Activated naive CD8-positive, alpha-beta T cell treated with anti-CD3 and anti-CD28 coated beads, Interleukin-2, amount 50 U/mL, for 24 hours (primary cell): ENCODE data around the gene BICRA.
A peak's percentile ranks its signal among the peaks of the same experiment; 100 is the strongest.
"Not testable (repeated sequence)": the region's sequence is repeated elsewhere in the genome, so short reads cannot be mapped to it uniquely, and the experiment has no call there.

Source experiments
- ATAC-seq: fragments of 150-1000 bp; cut with Tn5 transposase; one replicate; pipeline ENCODE4 v1.10.0; 2021
- DNase-seq: peaks from one replicate; pipeline ENCODE4 v3.0.0; 2021
- H3K27ac Mint-ChIP-seq: one replicate; pipeline ENCODE4 v1.8.0; 2021; ENCODE audit warnings: mild to moderate bottlenecking, mixed read lengths
- H3K27me3 Mint-ChIP-seq: one replicate; pipeline ENCODE4 v1.8.0; 2021; ENCODE audit warnings: mixed read lengths
- H3K36me3 Mint-ChIP-seq: one replicate; pipeline ENCODE4 v1.8.0; 2021; ENCODE audit warnings: low read depth, mixed read lengths
- H3K4me1 Mint-ChIP-seq: one replicate; pipeline ENCODE4 v1.8.0; 2021; ENCODE audit warnings: mixed read lengths
- H3K4me3 Mint-ChIP-seq: one replicate; pipeline ENCODE4 v1.8.0; 2021; ENCODE audit warnings: mild to moderate bottlenecking, moderate library complexity, mixed read lengths
- H3K9me3 Mint-ChIP-seq: one replicate; pipeline ENCODE4 v1.8.0; 2021; ENCODE audit warnings: mixed read lengths

The BICRA gene

GRCh38 chr19:47593860-47594259 lies 15.1 kb upstream of the BICRA start:
- Mint-ChIP-seq H3K36me3 (no peaks in the 10 kb centered on the region), H3K4me1 (peaks cover 8% of the 10 kb centered on the region), H3K9me3 (no peaks in the 10 kb centered on the region), H3K27me3 (peaks cover 1% of the 10 kb centered on the region), H3K4me3 (no peak overlapping the region), H3K27ac (no peak overlapping the region)
- DNase-seq (no peak), ATAC-seq (no peak)

GRCh38 chr19:47595944-47596343 lies 13.0 kb upstream of the BICRA start:
- H3K27ac Mint-ChIP-seq = peak overlapping the region; percentile 39
- H3K36me3 Mint-ChIP-seq = no peaks in the 10 kb centered on the region
- H3K4me1 Mint-ChIP-seq = peaks cover 18% of the 10 kb centered on the region
- H3K27me3 Mint-ChIP-seq = no peaks in the 10 kb centered on the region
- no peak for ATAC-seq
- H3K9me3 Mint-ChIP-seq = no peaks in the 10 kb centered on the region
- no peak overlapping the region for H3K4me3 Mint-ChIP-seq
- DNase-seq = no peak

DNA sequence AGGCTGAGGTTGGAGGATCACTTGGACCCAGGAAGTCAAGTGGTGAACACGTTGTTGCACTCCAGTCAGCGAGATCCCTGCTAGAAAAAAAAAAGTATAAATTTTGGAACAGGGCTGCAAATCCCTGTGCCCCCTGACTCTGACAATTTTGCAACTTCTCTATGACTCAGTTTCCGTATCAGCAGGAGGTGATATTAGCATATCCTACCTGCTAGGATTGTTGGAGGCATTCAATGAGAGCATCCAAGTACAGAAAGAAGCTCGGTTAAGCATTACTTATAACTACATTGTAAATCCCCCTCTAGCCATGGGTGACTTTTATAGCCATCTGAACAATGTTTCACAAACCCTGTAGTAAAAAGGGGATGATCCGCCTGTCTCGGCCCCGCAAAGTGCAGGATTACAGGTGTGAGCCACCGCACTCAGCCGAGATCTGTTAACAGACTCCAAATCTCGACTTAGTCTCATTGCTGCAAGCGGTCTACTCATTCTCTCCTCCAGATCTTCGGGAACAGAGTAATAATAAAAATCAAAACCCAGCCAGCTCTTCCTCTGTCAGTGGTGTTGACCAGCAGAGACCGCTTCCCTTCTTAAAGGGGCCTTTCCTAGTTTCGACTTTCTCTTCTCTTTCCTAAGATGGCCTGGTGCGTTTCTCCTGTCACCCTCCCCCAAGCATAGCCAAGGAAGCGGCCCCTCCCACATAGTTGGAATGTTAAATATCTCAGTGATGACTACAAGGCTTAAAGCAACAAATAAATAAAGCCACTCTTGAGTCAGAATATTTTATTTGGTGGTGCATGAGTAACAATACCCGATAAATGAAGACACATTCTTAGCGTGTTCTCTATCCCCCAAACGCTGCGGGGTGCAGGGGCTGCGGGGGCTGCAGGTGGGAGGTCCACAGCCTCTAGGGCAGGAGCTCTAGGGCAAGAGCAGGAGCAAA lies 10.3 kb upstream of the BICRA start:
- H3K4me3 Mint-ChIP-seq = peak overlapping the region; percentile 22
- no peak overlapping the region for H3K27ac Mint-ChIP-seq
- DNase-seq = no peak
- no peak for ATAC-seq
- H3K27me3 Mint-ChIP-seq = no peaks in the 10 kb centered on the region
- H3K4me1 Mint-ChIP-seq = peaks cover 22% of the 10 kb centered on the region
- no peaks in the 10 kb centered on the region for H3K9me3 Mint-ChIP-seq
- H3K36me3 Mint-ChIP-seq = no peaks in the 10 kb centered on the region

DNA sequence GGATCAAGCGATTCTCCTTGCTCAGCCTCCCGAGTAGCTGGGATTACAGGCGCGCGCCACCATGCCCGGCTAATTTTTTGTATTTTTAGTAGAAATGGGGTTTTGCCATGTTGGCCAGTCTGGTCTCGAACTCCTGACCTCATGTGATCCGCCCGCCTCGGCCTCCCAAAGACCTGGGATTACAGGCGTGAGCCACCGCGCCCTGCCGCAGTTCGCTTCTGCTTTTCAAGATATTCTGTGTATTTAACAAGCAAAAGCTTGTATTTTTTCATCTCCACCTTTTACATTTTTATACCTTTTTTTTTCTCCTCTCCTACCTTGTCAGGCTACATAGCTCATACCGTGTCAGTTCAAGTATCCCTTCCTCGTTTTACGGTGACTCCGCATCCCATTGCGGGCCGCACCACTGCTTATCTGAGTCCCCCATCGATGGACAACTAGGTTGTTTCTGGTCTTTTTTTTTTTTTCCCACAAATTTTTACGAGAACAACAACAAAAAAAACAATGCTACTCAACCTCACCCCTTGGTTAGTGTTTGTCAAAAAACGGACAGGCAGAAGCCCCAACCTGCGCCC lies 9.2 kb upstream of the BICRA start:
- not testable (repeated sequence) for H3K36me3 Mint-ChIP-seq, H3K27me3 Mint-ChIP-seq, ATAC-seq, H3K9me3 Mint-ChIP-seq, DNase-seq
- Mint-ChIP-seq H3K4me1 (peaks cover 30% of the 10 kb centered on the region), H3K4me3 (peak overlapping the region; percentile 80), H3K27ac (peak overlapping the region; percentile 53)

GRCh38 chr19:47600246-47601179 lies 8.4 kb upstream of the BICRA start:
- DNase-seq (peak; percentile 99), ATAC-seq (peak; percentile 95)
- no peaks in the 10 kb centered on the region for H3K9me3 Mint-ChIP-seq
- peak overlapping the region; percentile 80 for H3K4me3 Mint-ChIP-seq
- no peaks in the 10 kb centered on the region for H3K36me3 Mint-ChIP-seq
- H3K27ac Mint-ChIP-seq = peak overlapping the region; percentile 80
- H3K4me1 Mint-ChIP-seq = peaks cover 30% of the 10 kb centered on the region
- H3K27me3 Mint-ChIP-seq = no peaks in the 10 kb centered on the region

DNA sequence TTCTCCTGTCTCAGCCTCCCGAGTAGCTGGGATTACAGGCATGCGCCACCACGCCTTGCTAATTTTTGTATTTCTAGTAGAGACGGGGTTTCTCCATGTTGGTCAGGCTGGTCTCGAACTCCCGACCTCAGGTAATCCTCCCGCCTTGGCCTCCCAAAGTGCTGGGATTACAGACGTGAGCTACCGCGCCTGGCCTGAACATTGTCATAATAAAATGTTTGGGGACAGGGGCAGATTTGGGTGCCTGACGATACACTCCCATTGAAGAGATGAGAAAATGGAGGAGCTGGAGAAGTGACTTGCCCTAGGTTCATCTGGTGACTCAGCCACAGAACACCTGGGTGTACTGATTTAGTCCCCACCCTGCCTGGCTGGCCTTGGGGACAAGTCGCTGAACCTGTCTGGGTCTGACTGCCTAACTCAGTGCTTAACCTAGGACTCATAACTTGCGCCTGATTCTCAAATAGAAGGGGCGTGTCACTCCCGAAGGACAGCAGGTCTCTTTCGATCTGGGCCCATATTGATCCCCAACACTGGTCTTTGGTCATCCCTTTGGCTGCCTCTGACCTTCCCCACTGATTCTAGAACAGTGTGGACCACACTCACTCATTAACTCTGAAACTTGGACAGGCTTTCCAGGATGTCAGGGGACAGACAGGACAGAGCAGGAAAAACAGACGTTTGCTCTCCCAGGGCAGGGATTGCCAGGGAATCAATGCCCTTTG lies 7.6 kb upstream of the BICRA start:
- Mint-ChIP-seq H3K27me3 (no peaks in the 10 kb centered on the region), H3K9me3 (no peaks in the 10 kb centered on the region), H3K4me3 (peak overlapping the region; percentile 80), H3K4me1 (peaks cover 25% of the 10 kb centered on the region), H3K27ac (peak overlapping the region; percentile 80), H3K36me3 (no peaks in the 10 kb centered on the region)
- no peak for DNase-seq
- no peak for ATAC-seq

- H3K27ac Mint-ChIP-seq = no peak overlapping the region
- no peaks in the 10 kb centered on the region for H3K9me3 Mint-ChIP-seq
These were observed 5.0 kb upstream of the BICRA start for GRCh38 chr19:47603706-47604565.

GRCh38 chr19:47607564-47608073 lies 1.3 kb upstream of the BICRA start:
- no peaks in the 10 kb centered on the region for H3K9me3 Mint-ChIP-seq
- DNase-seq (no peak), ATAC-seq (no peak)
- H3K4me1 Mint-ChIP-seq = peaks cover 29% of the 10 kb centered on the region
- no peaks in the 10 kb centered on the region for H3K27me3 Mint-ChIP-seq
- peak overlapping the region; percentile 81 for H3K4me3 Mint-ChIP-seq
- H3K36me3 Mint-ChIP-seq = no peaks in the 10 kb centered on the region
- H3K27ac Mint-ChIP-seq = peak overlapping the region; percentile 68

More at GRCh38 chr19:47603706-47604565, 5.0 kb upstream of the BICRA start:
- Mint-ChIP-seq H3K27me3 (no peaks in the 10 kb centered on the region), H3K4me1 (peaks cover 27% of the 10 kb centered on the region), H3K4me3 (no peak overlapping the region), H3K36me3 (no peaks in the 10 kb centered on the region)
- no peak for DNase-seq
- no peak for ATAC-seq

DNA sequence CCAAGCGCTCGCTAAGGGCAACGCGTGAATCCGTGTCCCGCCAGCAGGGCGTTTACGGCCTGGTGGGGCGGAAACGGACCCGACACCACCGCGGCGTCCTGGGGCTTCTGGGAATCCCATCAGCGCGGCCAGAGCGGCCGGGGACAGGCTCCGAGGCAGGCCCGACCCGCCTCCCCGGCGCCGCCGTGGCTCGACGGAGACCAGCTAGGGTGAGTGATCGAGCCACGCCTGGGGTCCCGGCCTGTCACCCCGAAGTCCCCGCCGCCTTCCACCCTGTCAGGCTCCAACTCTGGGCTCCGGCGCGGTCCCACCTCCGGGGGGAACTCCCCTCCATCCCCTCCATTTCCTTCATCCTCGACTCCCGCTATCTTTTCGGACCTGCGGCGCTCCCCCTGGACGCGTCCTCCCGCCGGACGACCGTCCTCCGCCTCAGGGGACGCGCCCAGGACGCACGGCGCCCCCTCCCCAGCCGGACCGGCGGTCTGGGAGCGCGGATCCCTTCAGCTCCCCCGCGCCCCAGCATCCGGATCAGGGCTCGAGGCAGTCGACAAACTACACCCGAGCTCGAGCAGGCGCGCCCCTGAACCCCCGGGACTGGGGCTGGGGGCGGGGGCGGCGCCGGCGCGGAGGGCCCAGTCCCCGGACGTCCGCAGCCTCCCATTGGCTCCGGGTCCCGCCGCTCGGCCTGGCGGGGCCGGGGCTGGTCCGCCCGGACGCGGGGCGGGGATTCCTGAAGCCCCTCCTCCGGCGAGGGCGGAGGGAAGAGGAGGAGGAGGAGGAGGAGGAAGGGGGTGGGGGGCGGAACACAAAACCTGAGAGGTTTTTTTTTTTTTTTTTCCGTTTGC lies 638 bp upstream of the BICRA start:
- H3K36me3 Mint-ChIP-seq = no peaks in the 10 kb centered on the region
- H3K9me3 Mint-ChIP-seq = no peaks in the 10 kb centered on the region
- peak; percentile 97 for DNase-seq
- peaks cover 29% of the 10 kb centered on the region for H3K4me1 Mint-ChIP-seq
- peak; percentile 89 for ATAC-seq
- H3K27ac Mint-ChIP-seq = peak overlapping the region; percentile 68
- no peaks in the 10 kb centered on the region for H3K27me3 Mint-ChIP-seq
- H3K4me3 Mint-ChIP-seq = peak overlapping the region; percentile 81

- DNase-seq (peak; percentile 55), ATAC-seq (no peak)
- peaks cover 21% of the 10 kb centered on the region for H3K4me1 Mint-ChIP-seq
- H3K9me3 Mint-ChIP-seq = no peaks in the 10 kb centered on the region
- peaks cover under 1% of the 10 kb centered on the region for H3K36me3 Mint-ChIP-seq
- H3K27ac Mint-ChIP-seq = no peak overlapping the region
- no peaks in the 10 kb centered on the region for H3K27me3 Mint-ChIP-seq
- peak overlapping the region; percentile 62 for H3K4me3 Mint-ChIP-seq
These were observed 1.3 kb downstream of the BICRA start for GRCh38 chr19:47609906-47610894.

DNA sequence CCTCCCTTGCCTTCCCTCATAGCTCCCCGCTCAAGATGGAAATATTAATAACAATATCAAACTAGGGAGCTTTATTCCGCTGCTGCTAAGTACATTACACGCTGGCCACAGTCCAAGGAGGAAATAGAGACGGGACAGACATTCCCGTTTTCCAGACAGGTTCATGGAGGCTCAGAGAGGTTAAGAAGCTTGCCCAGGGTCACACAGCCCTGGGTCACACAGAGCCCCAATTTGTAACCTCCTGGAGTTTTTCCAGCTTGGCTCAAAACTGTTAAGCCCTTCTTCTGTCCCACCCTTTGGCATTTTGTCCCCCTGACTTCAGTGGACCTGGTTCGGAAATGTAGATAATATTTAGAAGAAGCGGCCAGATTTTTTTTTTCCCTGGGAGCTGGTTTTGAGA lies 2.0 kb downstream of the BICRA start:
- Mint-ChIP-seq H3K36me3 (peaks cover 3% of the 10 kb centered on the region), H3K4me3 (peak overlapping the region; percentile 62), H3K4me1 (peaks cover 24% of the 10 kb centered on the region), H3K27ac (no peak overlapping the region), H3K27me3 (no peaks in the 10 kb centered on the region), H3K9me3 (no peaks in the 10 kb centered on the region)
- DNase-seq (no peak), ATAC-seq (no peak)
